A549 (cell line): Measurements from ENCODE around the gene SYTL2.

ENCODE experiments used
- KDM5A ChIP-seq: fragments of 200-600 bp; sonication (generic); IDR thresholded peaks from 2 replicates; pipeline ENCODE4 v1.6.1; 2016; ENCODE audit warnings: antibody characterized with exemption, mild to moderate bottlenecking
- MAFK ChIP-seq: fragments of 450-650 bp; IDR thresholded peaks from 2 replicates; pipeline ENCODE4 v1.6.1; 2014; ENCODE audit not compliant: partially characterized antibody
- MAZ ChIP-seq: fragments of 150-350 bp; IDR thresholded peaks from 2 replicates; pipeline ENCODE4 v1.6.1; 2014; ENCODE audit warnings: antibody characterized with exemption, low read depth, low read length, borderline replicate concordance
- POLR2A ChIP-seq: IDR thresholded peaks from 2 replicates; pipeline ENCODE4 v1.6.1; 2012; ENCODE audit warnings: mild to moderate bottlenecking, low read length
- POLR2AphosphoS2 ChIP-seq: conservative IDR thresholded peaks from 2 replicates; pipeline ENCODE4 v1.6.1; 2012; ENCODE audit warnings: low read length, improper control_type of control experiment, inconsistent platforms
- RAD21 ChIP-seq, 2 experiments: fragments of >200 bp in 1 of 2; sonication (Bioruptor Twin) in 1 of 2; formaldehyde crosslinking in 1 of 2; IDR thresholded peaks in 1 of 2; conservative IDR thresholded peaks in 1 of 2; 2 replicates in 1 of 2; 3 replicates in 1 of 2; pipeline ENCODE4 v1.6.1; 2012 to 2018; ENCODE audit warnings: inconsistent platforms in 1 of 2
- ZFP36 ChIP-seq: fragments of 450-650 bp; IDR thresholded peaks from 2 replicates; pipeline ENCODE4 v1.6.1; 2014; ENCODE audit warnings: borderline replicate concordance; ENCODE audit not compliant: partially characterized antibody
- TF ChIP-seq, protein P1 (sequence below): fragments of >200 bp; sonication (Bioruptor Twin); formaldehyde crosslinking; IDR thresholded peaks from 3 replicates; pipeline ENCODE4 v1.5.1; 2016
- TF ChIP-seq, protein P2 (sequence below): fragments of 200-600 bp; sonication (generic); IDR thresholded peaks from 2 replicates; pipeline ENCODE4 v1.6.1; 2016; ENCODE audit warnings: antibody characterized with exemption, mild to moderate bottlenecking, moderate library complexity
- TF ChIP-seq, protein P3 (sequence below): IDR thresholded peaks from 2 replicates; pipeline ENCODE4 v1.6.1; 2012
- TF ChIP-seq, protein P4 (sequence below): fragments of 450-650 bp; IDR thresholded peaks from 2 replicates; pipeline ENCODE4 v1.6.1; 2014; ENCODE audit warnings: antibody characterized with exemption

DNA sequence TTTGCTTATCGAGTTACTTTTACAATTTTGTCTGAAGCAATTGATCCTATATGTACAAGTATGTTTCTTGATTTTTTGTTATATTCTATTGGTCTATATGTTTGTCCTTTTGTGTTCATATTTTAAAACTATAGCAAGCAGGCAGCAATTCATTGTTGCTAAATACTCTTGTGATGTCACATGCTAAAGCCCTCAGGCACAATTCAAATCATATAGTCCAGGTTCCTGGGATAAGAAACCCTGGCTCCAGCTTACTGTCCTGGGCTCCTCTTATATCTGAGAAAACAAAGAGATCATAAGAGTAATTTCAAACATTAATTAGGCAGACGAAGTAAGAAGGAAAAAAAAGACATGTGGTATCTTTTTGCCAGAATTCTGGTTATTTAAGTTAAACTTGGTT, 37.6 kb upstream of the SYTL2 start:
- TF ChIP-seq, protein P1, sequence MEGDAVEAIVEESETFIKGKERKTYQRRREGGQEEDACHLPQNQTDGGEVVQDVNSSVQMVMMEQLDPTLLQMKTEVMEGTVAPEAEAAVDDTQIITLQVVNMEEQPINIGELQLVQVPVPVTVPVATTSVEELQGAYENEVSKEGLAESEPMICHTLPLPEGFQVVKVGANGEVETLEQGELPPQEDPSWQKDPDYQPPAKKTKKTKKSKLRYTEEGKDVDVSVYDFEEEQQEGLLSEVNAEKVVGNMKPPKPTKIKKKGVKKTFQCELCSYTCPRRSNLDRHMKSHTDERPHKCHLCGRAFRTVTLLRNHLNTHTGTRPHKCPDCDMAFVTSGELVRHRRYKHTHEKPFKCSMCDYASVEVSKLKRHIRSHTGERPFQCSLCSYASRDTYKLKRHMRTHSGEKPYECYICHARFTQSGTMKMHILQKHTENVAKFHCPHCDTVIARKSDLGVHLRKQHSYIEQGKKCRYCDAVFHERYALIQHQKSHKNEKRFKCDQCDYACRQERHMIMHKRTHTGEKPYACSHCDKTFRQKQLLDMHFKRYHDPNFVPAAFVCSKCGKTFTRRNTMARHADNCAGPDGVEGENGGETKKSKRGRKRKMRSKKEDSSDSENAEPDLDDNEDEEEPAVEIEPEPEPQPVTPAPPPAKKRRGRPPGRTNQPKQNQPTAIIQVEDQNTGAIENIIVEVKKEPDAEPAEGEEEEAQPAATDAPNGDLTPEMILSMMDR: no peak
- TF ChIP-seq, protein P2, sequence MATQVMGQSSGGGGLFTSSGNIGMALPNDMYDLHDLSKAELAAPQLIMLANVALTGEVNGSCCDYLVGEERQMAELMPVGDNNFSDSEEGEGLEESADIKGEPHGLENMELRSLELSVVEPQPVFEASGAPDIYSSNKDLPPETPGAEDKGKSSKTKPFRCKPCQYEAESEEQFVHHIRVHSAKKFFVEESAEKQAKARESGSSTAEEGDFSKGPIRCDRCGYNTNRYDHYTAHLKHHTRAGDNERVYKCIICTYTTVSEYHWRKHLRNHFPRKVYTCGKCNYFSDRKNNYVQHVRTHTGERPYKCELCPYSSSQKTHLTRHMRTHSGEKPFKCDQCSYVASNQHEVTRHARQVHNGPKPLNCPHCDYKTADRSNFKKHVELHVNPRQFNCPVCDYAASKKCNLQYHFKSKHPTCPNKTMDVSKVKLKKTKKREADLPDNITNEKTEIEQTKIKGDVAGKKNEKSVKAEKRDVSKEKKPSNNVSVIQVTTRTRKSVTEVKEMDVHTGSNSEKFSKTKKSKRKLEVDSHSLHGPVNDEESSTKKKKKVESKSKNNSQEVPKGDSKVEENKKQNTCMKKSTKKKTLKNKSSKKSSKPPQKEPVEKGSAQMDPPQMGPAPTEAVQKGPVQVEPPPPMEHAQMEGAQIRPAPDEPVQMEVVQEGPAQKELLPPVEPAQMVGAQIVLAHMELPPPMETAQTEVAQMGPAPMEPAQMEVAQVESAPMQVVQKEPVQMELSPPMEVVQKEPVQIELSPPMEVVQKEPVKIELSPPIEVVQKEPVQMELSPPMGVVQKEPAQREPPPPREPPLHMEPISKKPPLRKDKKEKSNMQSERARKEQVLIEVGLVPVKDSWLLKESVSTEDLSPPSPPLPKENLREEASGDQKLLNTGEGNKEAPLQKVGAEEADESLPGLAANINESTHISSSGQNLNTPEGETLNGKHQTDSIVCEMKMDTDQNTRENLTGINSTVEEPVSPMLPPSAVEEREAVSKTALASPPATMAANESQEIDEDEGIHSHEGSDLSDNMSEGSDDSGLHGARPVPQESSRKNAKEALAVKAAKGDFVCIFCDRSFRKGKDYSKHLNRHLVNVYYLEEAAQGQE: no peak
- TF ChIP-seq RAD21 (conservative IDR thresholded peaks at IDR 0.05 in 1 of 2, IDR thresholded peaks at IDR 0.05 in 1 of 2): no peak
- no peak for TF ChIP-seq ZFP36
- no peak for TF ChIP-seq POLR2A
- no peak for TF ChIP-seq MAFK
- TF ChIP-seq, protein P3, sequence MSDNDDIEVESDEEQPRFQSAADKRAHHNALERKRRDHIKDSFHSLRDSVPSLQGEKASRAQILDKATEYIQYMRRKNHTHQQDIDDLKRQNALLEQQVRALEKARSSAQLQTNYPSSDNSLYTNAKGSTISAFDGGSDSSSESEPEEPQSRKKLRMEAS: no peak
- TF ChIP-seq, protein P4, sequence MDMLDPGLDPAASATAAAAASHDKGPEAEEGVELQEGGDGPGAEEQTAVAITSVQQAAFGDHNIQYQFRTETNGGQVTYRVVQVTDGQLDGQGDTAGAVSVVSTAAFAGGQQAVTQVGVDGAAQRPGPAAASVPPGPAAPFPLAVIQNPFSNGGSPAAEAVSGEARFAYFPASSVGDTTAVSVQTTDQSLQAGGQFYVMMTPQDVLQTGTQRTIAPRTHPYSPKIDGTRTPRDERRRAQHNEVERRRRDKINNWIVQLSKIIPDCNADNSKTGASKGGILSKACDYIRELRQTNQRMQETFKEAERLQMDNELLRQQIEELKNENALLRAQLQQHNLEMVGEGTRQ: no peak
- TF ChIP-seq MAZ: no peak
- TF ChIP-seq POLR2AphosphoS2: no peak
- TF ChIP-seq KDM5A: no peak
